ENCODE measurements around the gene OPCML. TPM values are rescaled to one million over a fixed set of nuclear protein-coding genes. Genes with fewer than 3 reads are reported as not detected.

Gene OPCML
- total RNA-seq, 1 experiment from 2014 or later: not detected

GRCh38 chr11:133303262-133303661 lies 229.0 kb downstream of the OPCML start:
- no peak overlapping the region for H2AFZ ChIP-seq
- H3K27me3 ChIP-seq (ENCODE audit: insufficient read depth, low read depth): no peaks in the 10 kb centered on the region
- H3K4me3 ChIP-seq: no peak overlapping the region
- no peak overlapping the region for H3K4me2 ChIP-seq
- H3K4me1 ChIP-seq (replicated peaks; ENCODE audit: insufficient read depth): no peaks in the 10 kb centered on the region
- H3K9me2 ChIP-seq (ENCODE audit: insufficient read depth): no peaks in the 10 kb centered on the region
- no peaks in the 10 kb centered on the region for H3F3A ChIP-seq (ENCODE audit: insufficient read depth, low read depth)
- DNase-seq: no peak
- H4K20me1 ChIP-seq (ENCODE audit: insufficient read depth): no peaks in the 10 kb centered on the region
- no TSS peak for BruUV-seq (replicated peaks)
- H3K36me3 ChIP-seq (ENCODE audit: low read depth): no peaks in the 10 kb centered on the region
- POLR2A ChIA-PET (ENCODE audit: unreplicated experiment): no interaction called here
- H3K27ac ChIP-seq: no peak overlapping the region
- no peaks in the 10 kb centered on the region for H3K79me2 ChIP-seq (ENCODE audit: low read depth)
- CTCF ChIA-PET: no interaction called here
- no peaks in the 10 kb centered on the region for H3K9me3 ChIP-seq (ENCODE audit: insufficient read depth, low read depth)
- TF ChIP-seq CTCF (conservative IDR thresholded peaks at IDR 0.05) (no peak), EZH2 (IDR thresholded peaks at IDR 0.05; ENCODE audit: low read depth) (no peak)
- intact Hi-C loops (cut with micrococcal nuclease; ENCODE audit: unreplicated experiment): no loop called here

DNA sequence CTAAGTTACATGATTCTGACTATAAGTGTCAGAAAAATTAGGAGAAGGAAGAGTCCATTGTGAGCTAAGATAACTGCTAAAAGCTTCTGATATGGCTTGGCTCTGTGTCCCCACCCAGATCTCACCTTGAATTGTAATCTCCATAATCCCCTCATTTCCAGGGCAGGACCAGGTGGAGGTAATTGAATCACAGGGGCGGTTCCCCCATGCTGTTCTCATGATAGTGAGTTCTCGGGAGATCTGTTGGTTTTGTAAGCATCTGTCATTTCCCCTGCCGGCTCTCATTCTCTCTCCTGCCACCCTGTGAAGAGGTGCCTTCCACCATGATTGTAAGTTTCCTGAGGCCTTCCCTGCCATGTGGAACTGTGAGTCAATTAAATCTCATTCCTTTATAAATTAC lies 230.2 kb downstream of the OPCML start:
- intact Hi-C loops (cut with micrococcal nuclease; ENCODE audit: unreplicated experiment): no loop called here
- CTCF ChIA-PET: no interaction called here
- no peaks in the 10 kb centered on the region for H4K20me1 ChIP-seq (ENCODE audit: insufficient read depth)
- H3K79me2 ChIP-seq (ENCODE audit: low read depth): no peaks in the 10 kb centered on the region
- POLR2A ChIA-PET (ENCODE audit: unreplicated experiment): no interaction called here
- H3K36me3 ChIP-seq (ENCODE audit: low read depth): no peaks in the 10 kb centered on the region
- no TSS peak for BruUV-seq (replicated peaks)
- TF ChIP-seq CTCF (conservative IDR thresholded peaks at IDR 0.05) (no peak), EZH2 (IDR thresholded peaks at IDR 0.05; ENCODE audit: low read depth) (no peak)
- no peak overlapping the region for H3K4me2 ChIP-seq
- no peaks in the 10 kb centered on the region for H3K27me3 ChIP-seq (ENCODE audit: insufficient read depth, low read depth)
- DNase-seq: no peak
- no peak overlapping the region for H3K27ac ChIP-seq
- no peaks in the 10 kb centered on the region for H3F3A ChIP-seq (ENCODE audit: insufficient read depth, low read depth)
- no peaks in the 10 kb centered on the region for H3K9me2 ChIP-seq (ENCODE audit: insufficient read depth)
- no peaks in the 10 kb centered on the region for H3K9me3 ChIP-seq (ENCODE audit: insufficient read depth, low read depth)
- no peak overlapping the region for H2AFZ ChIP-seq
- no peaks in the 10 kb centered on the region for H3K4me1 ChIP-seq (replicated peaks; ENCODE audit: insufficient read depth)
- no peak overlapping the region for H3K4me3 ChIP-seq

DNA sequence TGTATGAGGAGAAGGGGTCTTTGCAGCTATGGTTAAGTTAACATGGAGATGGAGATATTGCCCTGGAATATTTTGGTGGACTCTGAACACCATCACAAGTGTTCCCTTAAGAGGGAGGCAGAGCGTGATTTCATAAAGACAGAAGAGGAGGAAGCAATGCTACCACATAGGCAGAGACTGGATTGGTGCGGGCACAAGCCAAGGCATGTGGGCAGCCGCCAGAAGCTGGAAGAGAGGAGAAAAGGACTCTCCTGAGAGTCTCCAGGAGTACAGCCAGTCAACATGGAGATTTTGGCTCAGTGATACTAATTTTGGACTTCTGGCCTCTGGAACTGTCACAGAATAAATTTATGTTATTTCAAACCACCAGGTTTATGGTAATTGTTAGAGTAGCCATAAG lies 231.6 kb downstream of the OPCML start:
- TF ChIP-seq EZH2 (IDR thresholded peaks at IDR 0.05; ENCODE audit: low read depth) (no peak), CTCF (conservative IDR thresholded peaks at IDR 0.05) (no peak)

More for the DNA sequence above, 231.6 kb downstream of the OPCML start:
- H3K4me3 ChIP-seq: no peak overlapping the region
- no TSS peak for BruUV-seq (replicated peaks)
- ChIA-PET POLR2A (ENCODE audit: unreplicated experiment) (no interaction called here), CTCF (no interaction called here)
- no peaks in the 10 kb centered on the region for H3K27me3 ChIP-seq (ENCODE audit: insufficient read depth, low read depth)
- intact Hi-C loops (cut with micrococcal nuclease; ENCODE audit: unreplicated experiment): no loop called here
- no peaks in the 10 kb centered on the region for H3K9me2 ChIP-seq (ENCODE audit: insufficient read depth)
- no peaks in the 10 kb centered on the region for H3K9me3 ChIP-seq (ENCODE audit: insufficient read depth, low read depth)
- no peak overlapping the region for H3K27ac ChIP-seq
- no peaks in the 10 kb centered on the region for H4K20me1 ChIP-seq (ENCODE audit: insufficient read depth)
- H3K4me1 ChIP-seq (replicated peaks; ENCODE audit: insufficient read depth): no peaks in the 10 kb centered on the region
- no peaks in the 10 kb centered on the region for H3K36me3 ChIP-seq (ENCODE audit: low read depth)
- no peaks in the 10 kb centered on the region for H3K79me2 ChIP-seq (ENCODE audit: low read depth)
- no peak overlapping the region for H3K4me2 ChIP-seq
- no peak for DNase-seq
- no peaks in the 10 kb centered on the region for H3F3A ChIP-seq (ENCODE audit: insufficient read depth, low read depth)
- H2AFZ ChIP-seq: no peak overlapping the region

Measured in PC-9 (cell line).